ENCODE data around the gene PDLIM7.

Gene PDLIM7

DNA sequence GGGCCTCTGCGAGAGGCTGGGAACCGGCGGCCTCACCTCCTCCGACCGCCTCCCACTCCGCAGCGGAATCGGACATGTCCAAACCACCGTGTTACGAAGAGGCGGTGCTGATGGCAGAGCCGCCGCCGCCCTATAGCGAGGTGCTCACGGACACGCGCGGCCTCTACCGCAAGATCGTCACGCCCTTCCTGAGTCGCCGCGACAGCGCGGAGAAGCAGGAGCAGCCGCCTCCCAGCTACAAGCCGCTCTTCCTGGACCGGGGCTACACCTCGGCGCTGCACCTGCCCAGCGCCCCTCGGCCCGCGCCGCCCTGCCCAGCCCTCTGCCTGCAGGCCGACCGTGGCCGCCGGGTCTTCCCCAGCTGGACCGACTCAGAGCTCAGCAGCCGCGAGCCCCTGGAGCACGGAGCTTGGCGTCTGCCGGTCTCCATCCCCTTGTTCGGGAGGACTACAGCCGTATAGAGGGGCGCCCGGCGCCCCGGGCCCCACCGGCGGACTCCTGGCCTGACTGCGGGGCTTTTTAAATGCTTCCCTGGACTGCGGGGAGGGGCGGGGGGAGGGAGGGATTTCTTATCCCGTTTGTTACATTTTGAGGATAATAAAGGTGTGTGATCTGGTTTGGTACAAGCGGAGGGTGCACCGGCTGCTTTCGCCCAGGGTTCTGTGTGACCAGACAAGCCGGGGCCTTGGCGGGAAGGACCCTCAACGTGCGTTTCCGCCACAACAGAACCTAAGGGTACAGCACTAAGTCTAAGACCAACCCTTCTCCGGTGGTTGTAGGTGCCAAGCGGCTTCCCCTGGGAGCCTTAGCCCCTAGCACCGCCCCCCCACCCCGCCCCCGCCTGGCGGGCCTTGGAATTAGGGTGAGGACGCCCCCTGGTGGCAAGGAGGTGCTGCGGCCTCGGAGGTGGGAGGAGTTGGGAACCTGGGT, 41.5 kb downstream of the PDLIM7 start:
- Histone ChIP-seq H3K4me1 (ENCODE audit: low read length) (peaks cover 14% of the 10 kb centered on the region), H3K4me2 (ENCODE audit: low read length) (peak overlapping the region; percentile 77), H3K9ac (ENCODE audit: low read length) (peak overlapping the region; percentile 59), H3K4me3 (ENCODE audit: low read length) (peak overlapping the region; percentile 78), H4K20me1 (ENCODE audit: insufficient read depth, low read length) (peaks cover 23% of the 10 kb centered on the region), H3K9me3 (ENCODE audit: insufficient read depth, low read length) (no peaks in the 10 kb centered on the region), H3K27me3 (ENCODE audit: low read depth, low read length) (no peaks in the 10 kb centered on the region), H2AFZ (ENCODE audit: low read depth, low read length) (peak overlapping the region; percentile 37; the same call in 1 of the 2 replicates), H3K27ac (ENCODE audit: low read length) (peak overlapping the region; percentile 64), H3K79me2 (ENCODE audit: low read length) (no peaks in the 10 kb centered on the region), H3K36me3 (replicated peaks; ENCODE audit: low read depth, low read length) (no peaks in the 10 kb centered on the region)
- no peak for TF ChIP-seq EZH2phosphoT487 (IDR thresholded peaks at IDR 0.05; ENCODE audit: low read depth)
- TF ChIP-seq, protein P1, sequence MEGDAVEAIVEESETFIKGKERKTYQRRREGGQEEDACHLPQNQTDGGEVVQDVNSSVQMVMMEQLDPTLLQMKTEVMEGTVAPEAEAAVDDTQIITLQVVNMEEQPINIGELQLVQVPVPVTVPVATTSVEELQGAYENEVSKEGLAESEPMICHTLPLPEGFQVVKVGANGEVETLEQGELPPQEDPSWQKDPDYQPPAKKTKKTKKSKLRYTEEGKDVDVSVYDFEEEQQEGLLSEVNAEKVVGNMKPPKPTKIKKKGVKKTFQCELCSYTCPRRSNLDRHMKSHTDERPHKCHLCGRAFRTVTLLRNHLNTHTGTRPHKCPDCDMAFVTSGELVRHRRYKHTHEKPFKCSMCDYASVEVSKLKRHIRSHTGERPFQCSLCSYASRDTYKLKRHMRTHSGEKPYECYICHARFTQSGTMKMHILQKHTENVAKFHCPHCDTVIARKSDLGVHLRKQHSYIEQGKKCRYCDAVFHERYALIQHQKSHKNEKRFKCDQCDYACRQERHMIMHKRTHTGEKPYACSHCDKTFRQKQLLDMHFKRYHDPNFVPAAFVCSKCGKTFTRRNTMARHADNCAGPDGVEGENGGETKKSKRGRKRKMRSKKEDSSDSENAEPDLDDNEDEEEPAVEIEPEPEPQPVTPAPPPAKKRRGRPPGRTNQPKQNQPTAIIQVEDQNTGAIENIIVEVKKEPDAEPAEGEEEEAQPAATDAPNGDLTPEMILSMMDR (IDR thresholded peaks at IDR 0.05; ENCODE audit: low read depth, low read length) = peak; percentile 81

DNA sequence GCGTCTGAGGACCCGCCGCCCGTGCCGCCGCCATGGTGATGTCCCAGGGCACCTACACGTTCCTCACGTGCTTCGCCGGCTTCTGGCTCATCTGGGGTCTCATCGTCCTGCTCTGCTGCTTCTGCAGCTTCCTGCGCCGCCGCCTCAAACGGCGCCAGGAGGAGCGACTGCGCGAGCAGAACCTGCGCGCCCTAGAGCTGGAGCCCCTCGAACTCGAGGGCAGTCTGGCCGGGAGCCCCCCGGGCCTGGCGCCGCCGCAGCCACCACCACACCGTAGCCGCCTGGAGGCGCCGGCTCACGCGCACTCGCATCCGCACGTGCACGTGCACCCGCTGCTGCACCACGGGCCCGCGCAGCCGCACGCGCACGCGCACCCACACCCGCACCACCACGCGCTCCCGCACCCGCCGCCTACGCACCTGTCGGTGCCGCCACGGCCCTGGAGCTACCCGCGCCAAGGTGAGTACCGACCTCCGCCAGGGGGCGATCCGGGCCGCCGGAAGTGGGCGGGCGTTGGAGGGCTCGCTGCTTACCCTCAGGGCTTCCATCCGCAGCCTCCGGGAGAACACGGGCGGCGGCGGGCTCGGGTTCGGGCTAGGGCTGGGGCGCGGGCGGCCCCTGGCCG, 42.3 kb downstream of the PDLIM7 start:
- peak overlapping the region; percentile 78 for H3K4me3 ChIP-seq (ENCODE audit: low read length)
- no peaks in the 10 kb centered on the region for H3K9me3 ChIP-seq (ENCODE audit: insufficient read depth, low read length)
- H4K20me1 ChIP-seq (ENCODE audit: insufficient read depth, low read length) = peaks cover 23% of the 10 kb centered on the region
- H3K4me2 ChIP-seq (ENCODE audit: low read length) = peak overlapping the region; percentile 77
- no peaks in the 10 kb centered on the region for H3K36me3 ChIP-seq (replicated peaks; ENCODE audit: low read depth, low read length)
- peaks cover 14% of the 10 kb centered on the region for H3K4me1 ChIP-seq (ENCODE audit: low read length)
- peak overlapping the region; percentile 37 for H2AFZ ChIP-seq (ENCODE audit: low read depth, low read length)
- H3K9ac ChIP-seq (ENCODE audit: low read length) = peak overlapping the region; percentile 59
- TF ChIP-seq, protein P1 (IDR thresholded peaks at IDR 0.05; ENCODE audit: low read depth, low read length) = peak; percentile 77
- no peak for TF ChIP-seq EZH2phosphoT487 (IDR thresholded peaks at IDR 0.05; ENCODE audit: low read depth)
- H3K27ac ChIP-seq (ENCODE audit: low read length) = peak overlapping the region; percentile 64
- H3K27me3 ChIP-seq (ENCODE audit: low read depth, low read length) = no peaks in the 10 kb centered on the region
- no peaks in the 10 kb centered on the region for H3K79me2 ChIP-seq (ENCODE audit: low read length)

DNA sequence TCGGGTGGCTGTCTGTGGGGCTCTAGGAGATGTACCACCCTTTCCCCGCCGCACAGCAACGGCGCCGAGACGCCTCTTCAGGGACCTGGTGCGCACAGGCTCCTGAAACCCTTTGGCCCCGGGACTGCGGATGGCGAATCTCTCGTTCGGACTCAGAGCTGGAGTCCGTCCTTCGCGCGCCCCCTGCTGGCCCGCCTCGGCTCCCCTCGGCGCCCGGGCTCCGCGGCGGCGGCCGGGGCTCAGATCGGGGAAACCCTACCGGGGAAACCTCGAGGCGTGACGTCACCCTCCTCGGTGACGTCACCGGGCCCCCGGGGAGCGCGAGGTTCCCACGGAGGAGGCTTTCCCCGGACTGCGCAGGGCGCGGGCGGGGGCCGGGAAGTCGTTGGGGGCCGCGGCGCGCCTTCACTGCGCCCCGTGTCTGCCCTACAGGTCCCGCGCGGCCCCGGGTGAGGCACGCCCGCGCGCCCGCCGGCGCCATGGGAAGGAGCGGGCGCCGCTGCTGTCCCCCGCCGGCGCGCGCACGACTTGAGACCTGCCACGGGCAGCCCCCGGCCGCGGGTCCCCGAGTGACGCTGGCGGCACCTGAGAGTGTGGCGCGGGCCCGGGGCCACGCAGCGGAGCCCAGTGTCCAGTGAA, 42.9 kb downstream of the PDLIM7 start:
- 0 out of 2 replicates have a peak overlapping the region, but pooled peaks have one; percentile 37 for H2AFZ ChIP-seq (ENCODE audit: low read depth, low read length)
- no peaks in the 10 kb centered on the region for H3K36me3 ChIP-seq (replicated peaks; ENCODE audit: low read depth, low read length)
- peaks cover 14% of the 10 kb centered on the region for H3K4me1 ChIP-seq (ENCODE audit: low read length)
- H3K27ac ChIP-seq (ENCODE audit: low read length) = peak overlapping the region; percentile 42
- no peaks in the 10 kb centered on the region for H3K9me3 ChIP-seq (ENCODE audit: insufficient read depth, low read length)
- H3K4me2 ChIP-seq (ENCODE audit: low read length) = peak overlapping the region; percentile 77
- no peaks in the 10 kb centered on the region for H3K79me2 ChIP-seq (ENCODE audit: low read length)
- H3K27me3 ChIP-seq (ENCODE audit: low read depth, low read length) = no peaks in the 10 kb centered on the region
- peaks cover 23% of the 10 kb centered on the region for H4K20me1 ChIP-seq (ENCODE audit: insufficient read depth, low read length)
- TF ChIP-seq, protein P1 (IDR thresholded peaks at IDR 0.05; ENCODE audit: low read depth, low read length) = peak; percentile 79
- TF ChIP-seq EZH2phosphoT487 (IDR thresholded peaks at IDR 0.05; ENCODE audit: low read depth) = no peak
- peak overlapping the region; percentile 78 for H3K4me3 ChIP-seq (ENCODE audit: low read length)
- H3K9ac ChIP-seq (ENCODE audit: low read length) = peak overlapping the region; percentile 59

Measured in OCI-LY3 (cell line).